GM06990 (cell line): ENCODE measurements around the gene TPX2.

Experiments
- DNase-seq: peaks from one replicate; pipeline ENCODE4 v3.0.0-alpha.2; 2011; ENCODE audit not compliant: insufficient read length; ENCODE audit errors: extremely low read depth
- H3K27me3 ChIP-seq: replicated peaks from 2 replicates; pipeline ENCODE4 v1.6.0; 2011; ENCODE audit warnings: low read length; ENCODE audit not compliant: control insufficient read depth, insufficient read depth
- H3K36me3 ChIP-seq: 2 replicates; pipeline ENCODE4 v1.5.1; 2011; ENCODE audit warnings: low read length; ENCODE audit not compliant: control insufficient read depth, insufficient read depth
- H3K4me3 ChIP-seq: replicated peaks from 2 replicates; pipeline ENCODE4 v1.5.1; 2011; ENCODE audit warnings: low read depth, mild to moderate bottlenecking, control low read depth, low read length
- TF ChIP-seq, protein P1 (sequence below): IDR thresholded peaks from 2 replicates; pipeline ENCODE4 v1.5.1; 2011; ENCODE audit warnings: low read length, control low read depth, mild to moderate bottlenecking, inconsistent platforms; ENCODE audit not compliant: insufficient read depth, poor library complexity, severe bottlenecking

The TPX2 gene

GRCh38 chr20:31760519-31761240 lies 21.6 kb downstream of the TPX2 start:
- no peak for DNase-seq
- TF ChIP-seq, protein P1, sequence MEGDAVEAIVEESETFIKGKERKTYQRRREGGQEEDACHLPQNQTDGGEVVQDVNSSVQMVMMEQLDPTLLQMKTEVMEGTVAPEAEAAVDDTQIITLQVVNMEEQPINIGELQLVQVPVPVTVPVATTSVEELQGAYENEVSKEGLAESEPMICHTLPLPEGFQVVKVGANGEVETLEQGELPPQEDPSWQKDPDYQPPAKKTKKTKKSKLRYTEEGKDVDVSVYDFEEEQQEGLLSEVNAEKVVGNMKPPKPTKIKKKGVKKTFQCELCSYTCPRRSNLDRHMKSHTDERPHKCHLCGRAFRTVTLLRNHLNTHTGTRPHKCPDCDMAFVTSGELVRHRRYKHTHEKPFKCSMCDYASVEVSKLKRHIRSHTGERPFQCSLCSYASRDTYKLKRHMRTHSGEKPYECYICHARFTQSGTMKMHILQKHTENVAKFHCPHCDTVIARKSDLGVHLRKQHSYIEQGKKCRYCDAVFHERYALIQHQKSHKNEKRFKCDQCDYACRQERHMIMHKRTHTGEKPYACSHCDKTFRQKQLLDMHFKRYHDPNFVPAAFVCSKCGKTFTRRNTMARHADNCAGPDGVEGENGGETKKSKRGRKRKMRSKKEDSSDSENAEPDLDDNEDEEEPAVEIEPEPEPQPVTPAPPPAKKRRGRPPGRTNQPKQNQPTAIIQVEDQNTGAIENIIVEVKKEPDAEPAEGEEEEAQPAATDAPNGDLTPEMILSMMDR = no peak
- H3K36me3 ChIP-seq = peaks cover 2% of the 10 kb centered on the region
- no peak overlapping the region for H3K4me3 ChIP-seq
- H3K27me3 ChIP-seq = no peaks in the 10 kb centered on the region

- DNase-seq = no peak
- Histone ChIP-seq H3K36me3 (peaks cover 4% of the 10 kb centered on the region), H3K4me3 (no peak overlapping the region), H3K27me3 (no peaks in the 10 kb centered on the region)
- TF ChIP-seq, protein P1 = no peak
Measured at GRCh38 chr20:31764641-31765305, 25.7 kb downstream of the TPX2 start.

GRCh38 chr20:31767805-31768204 lies 28.7 kb downstream of the TPX2 start:
- Histone ChIP-seq H3K4me3 (no peak overlapping the region), H3K36me3 (peaks cover 4% of the 10 kb centered on the region), H3K27me3 (no peaks in the 10 kb centered on the region)
- no peak for DNase-seq
- TF ChIP-seq, protein P1 = no peak

- Histone ChIP-seq H3K36me3 (peaks cover 4% of the 10 kb centered on the region), H3K4me3 (no peak overlapping the region), H3K27me3 (no peaks in the 10 kb centered on the region)
- TF ChIP-seq, protein P1 = no peak
- no peak for DNase-seq
Measured at GRCh38 chr20:31769681-31770080, 30.6 kb downstream of the TPX2 start.

- Histone ChIP-seq H3K36me3 (peaks cover 3% of the 10 kb centered on the region; the same call in 1 of the 2 replicates), H3K4me3 (no peak overlapping the region), H3K27me3 (no peaks in the 10 kb centered on the region)
- TF ChIP-seq, protein P1 = no peak
- DNase-seq = no peak
Measured at GRCh38 chr20:31770243-31770642, 31.2 kb downstream of the TPX2 start.

DNA sequence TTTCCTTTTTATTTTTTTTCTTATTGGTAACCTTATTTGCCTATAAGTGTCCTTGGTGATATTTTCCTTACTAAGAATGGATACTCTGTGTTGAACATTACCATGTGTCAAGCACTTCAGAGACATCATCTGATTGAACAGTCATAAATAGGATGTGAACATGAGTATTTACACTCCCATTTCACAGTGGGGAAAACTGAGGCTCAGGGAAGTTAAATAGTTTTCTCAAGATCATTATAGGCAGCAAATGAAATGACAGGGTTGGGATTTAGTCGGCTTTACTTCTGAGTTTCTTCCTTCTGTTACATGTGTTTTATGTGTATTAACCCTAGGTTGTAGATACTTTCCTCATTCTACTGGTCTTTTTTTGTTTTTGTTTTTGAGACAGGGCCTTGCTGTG lies 35.3 kb downstream of the TPX2 start:
- no peak for DNase-seq
- Histone ChIP-seq H3K36me3 (peaks cover 4% of the 10 kb centered on the region), H3K27me3 (no peaks in the 10 kb centered on the region), H3K4me3 (no peak overlapping the region)
- TF ChIP-seq, protein P1 = no peak
